SU-DHL-6 (cell line): ENCODE data around the gene SAP30L.

Experiments used
- EZH2phosphoT487 ChIP-seq: fragments of 200-600 bp; sonication (generic), shearing (Covaris generic); conservative IDR thresholded peaks from 2 replicates; pipeline ENCODE4 v1.6.1; 2018; ENCODE audit warnings: mild to moderate bottlenecking, antibody characterized with exemption, low read length, moderate library complexity, mixed read lengths
- TF ChIP-seq, protein P1 (sequence below): fragments of 200-600 bp; sonication (generic); IDR thresholded peaks from one replicate; pipeline ENCODE4 v1.5.1; 2017; ENCODE audit warnings: antibody characterized with exemption, mild to moderate bottlenecking, low read length, moderate library complexity; ENCODE audit not compliant: insufficient read depth, poor library complexity, severe bottlenecking

DNA sequence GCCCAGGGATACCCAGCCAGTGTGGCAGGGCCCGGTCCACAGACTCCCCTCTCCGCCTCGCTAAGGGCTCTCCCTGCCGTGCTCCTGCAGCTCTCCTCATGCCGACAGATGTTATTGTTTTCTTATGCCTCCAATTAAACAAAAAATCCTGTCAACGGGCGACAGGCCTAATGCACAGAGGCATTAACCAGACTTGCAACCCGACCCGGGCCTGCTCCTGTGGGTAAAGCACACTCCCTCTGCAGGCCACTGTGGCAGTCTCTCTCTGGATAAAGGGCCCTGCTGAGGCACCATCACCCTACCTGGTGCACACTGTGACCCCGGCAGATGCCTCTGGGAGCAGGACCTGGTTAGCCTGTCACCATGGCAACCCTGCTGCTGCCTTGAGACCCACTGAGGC, 59.8 kb downstream of the SAP30L start:
- TF ChIP-seq, protein P1, sequence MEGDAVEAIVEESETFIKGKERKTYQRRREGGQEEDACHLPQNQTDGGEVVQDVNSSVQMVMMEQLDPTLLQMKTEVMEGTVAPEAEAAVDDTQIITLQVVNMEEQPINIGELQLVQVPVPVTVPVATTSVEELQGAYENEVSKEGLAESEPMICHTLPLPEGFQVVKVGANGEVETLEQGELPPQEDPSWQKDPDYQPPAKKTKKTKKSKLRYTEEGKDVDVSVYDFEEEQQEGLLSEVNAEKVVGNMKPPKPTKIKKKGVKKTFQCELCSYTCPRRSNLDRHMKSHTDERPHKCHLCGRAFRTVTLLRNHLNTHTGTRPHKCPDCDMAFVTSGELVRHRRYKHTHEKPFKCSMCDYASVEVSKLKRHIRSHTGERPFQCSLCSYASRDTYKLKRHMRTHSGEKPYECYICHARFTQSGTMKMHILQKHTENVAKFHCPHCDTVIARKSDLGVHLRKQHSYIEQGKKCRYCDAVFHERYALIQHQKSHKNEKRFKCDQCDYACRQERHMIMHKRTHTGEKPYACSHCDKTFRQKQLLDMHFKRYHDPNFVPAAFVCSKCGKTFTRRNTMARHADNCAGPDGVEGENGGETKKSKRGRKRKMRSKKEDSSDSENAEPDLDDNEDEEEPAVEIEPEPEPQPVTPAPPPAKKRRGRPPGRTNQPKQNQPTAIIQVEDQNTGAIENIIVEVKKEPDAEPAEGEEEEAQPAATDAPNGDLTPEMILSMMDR, result no peak
- no peak for TF ChIP-seq EZH2phosphoT487
